Psoas muscle (tissue), 8 donors: ENCODE data around the gene TREML2. TPM values are rescaled to one million over a fixed set of nuclear protein-coding genes. Genes with fewer than 3 reads are reported as not detected.
A peak's percentile ranks its signal among the peaks of the same experiment; 100 is the strongest.

Source experiments
- ATAC-seq, 4 donors: fragments of 200-7000 bp; cut with Tn5 transposase; one replicate each; pipeline ENCODE4 v1.9.1; 2020; ENCODE audit warnings: moderate library complexity in 3 of 4, mild to moderate bottlenecking in 2 of 4
- DNase-seq, 2 donors: peaks; one replicate each; pipeline ENCODE4 v3.0.0-alpha.2; 2020
- H3K27ac ChIP-seq: fragments of 200-600 bp; one replicate; pipeline ENCODE4 v1.8.0; 2022
- H3K27me3 ChIP-seq, 3 donors: fragments of 200-600 bp in 1 of 3; one replicate each; pipeline versions ENCODE4 v1.6.1 to v1.8.0; 2013 to 2022; ENCODE audit warnings: low read length in 2 of 3, mild to moderate bottlenecking in 2 of 3, moderate library complexity in 1 of 3; ENCODE audit not compliant: insufficient read depth in 3 of 3
- H3K36me3 ChIP-seq, 2 donors: fragments of 200-600 bp in 1 of 2; one replicate each; pipeline versions ENCODE4 v1.6.1 to v1.8.0; 2013 to 2022; ENCODE audit warnings: low read depth in 1 of 2, mild to moderate bottlenecking in 1 of 2, moderate library complexity in 1 of 2; ENCODE audit not compliant: insufficient read depth in 1 of 2
- H3K4me1 ChIP-seq: fragments of 200-600 bp; one replicate; pipeline ENCODE4 v1.8.0; 2022
- H3K4me3 ChIP-seq: fragments of 200-600 bp; one replicate; pipeline ENCODE4 v1.8.0; 2022; ENCODE audit warnings: mild to moderate bottlenecking
- H3K9me3 ChIP-seq: fragments of 200-600 bp; one replicate; pipeline ENCODE4 v1.8.0; 2022
- CTCF ChIP-seq: fragments of 200-600 bp; IDR thresholded peaks from one replicate; pipeline ENCODE4 v1.8.0; 2022; ENCODE audit warnings: antibody characterized with exemption
- WGBS, 3 donors: extraction: QIAGEN DNeasy Blood & Tissue Kit; methylation state at CpG; one replicate each; pipeline versions ENCODE4 v1.1.6 to v1.1.7; 2013; 5-methylcytosine and 5-hydroxymethylcytosine counted together
- intact Hi-C, 2 donors: fragments of 100-400 bp; cut with DNase I; formaldehyde crosslinking; loops; one replicate each; pipeline versions ENCODE4 v1.11.0 to v1.14.2; 2022
- polyA plus RNA-seq, 3 donors: library from polyadenylated mRNA; stranded (reverse); fragments of 200-250 nt; gene quantifications; one replicate each; pipeline ENCODE4 v1.2.3, GENCODE V29; 2013
- total RNA-seq, 4 donors: library from RNA; stranded (reverse); fragmentation: NEBNext Ultra II Directional in 2 of 4; extraction: Animal tissue kit (Norgen Biotek cat#: 25700) in 2 of 4; gene quantifications; one replicate each; pipeline versions ENCODE4 v1.2.1 to v1.2.4, GENCODE V29; 2021 to 2023
- donor health status: healthy with polysubstance abuse.
- donor health status: DM: no; HTN: no; CAD: no; lungs with moderate emphysema.
- donor health status: Bipolar disorder and iron deficiency.
- donor health status: healthy.
- donor health status: DM: yes; HTN: yes; CAD: no.
- donor health status: DM: no; HTN: no; CAD: no.
- donor health status: DM: no; HTN: no; CAD: no.
- donor health status: DM: yes; HTN: yes; CAD: no.

Gene TREML2
- total and polyA plus RNA-seq, 7 donors, result 0.01 to 0.20 (median 0.08) TPM; not detected in 2

DNA sequence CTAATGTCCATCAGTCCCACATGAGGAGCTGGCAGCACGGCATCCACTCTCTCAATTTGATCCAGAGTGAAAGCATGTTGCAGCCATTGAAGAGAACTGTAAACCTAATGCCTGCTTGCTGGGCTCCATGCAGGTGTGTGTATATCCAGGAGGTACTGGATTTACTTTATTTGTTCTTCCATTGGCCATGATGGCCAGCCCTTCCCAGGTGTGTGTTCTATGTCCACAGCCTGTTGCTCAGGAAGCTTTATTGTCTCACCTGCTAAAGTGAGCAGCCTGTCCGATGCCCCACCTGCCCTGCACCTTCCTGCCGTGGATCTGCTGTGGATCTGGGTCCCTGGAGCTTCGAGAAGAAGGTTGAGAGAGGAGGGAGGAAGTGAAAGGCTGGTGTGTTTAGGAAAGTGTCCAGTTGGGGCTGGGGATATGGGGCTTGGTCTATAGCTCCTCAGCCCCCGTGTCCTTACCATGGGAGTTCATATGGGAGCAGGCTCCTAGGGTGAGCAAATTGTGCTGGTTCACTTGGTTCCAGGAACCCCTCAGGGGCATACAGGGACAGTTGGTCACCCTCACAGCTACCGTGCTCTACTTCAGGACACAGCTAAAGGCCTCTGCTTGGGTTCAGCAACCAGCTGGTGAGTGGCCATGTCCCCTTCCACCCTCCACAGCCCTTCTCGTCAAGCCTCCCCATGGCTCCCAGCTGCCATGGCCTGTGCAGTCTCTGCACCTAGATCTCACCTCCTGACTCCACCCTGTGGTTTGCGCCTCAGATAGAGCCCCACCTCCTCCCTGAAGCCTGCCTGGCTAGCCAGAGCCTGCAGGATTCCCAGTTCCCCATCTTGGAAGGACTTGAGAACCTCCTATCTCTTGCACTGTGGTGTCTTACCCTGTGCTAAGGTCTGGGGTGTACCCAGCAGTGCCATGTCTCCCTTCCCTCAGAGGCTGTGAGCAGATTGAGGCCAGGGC, 12.7 kb downstream of the TREML2 start:
- H3K4me3 ChIP-seq, result no peak overlapping the region
- H3K4me1 ChIP-seq, result no peaks in the 10 kb centered on the region
- H3K9me3 ChIP-seq, result no peaks in the 10 kb centered on the region
- WGBS, 3 donors, result 79 to 86% (median 85%) methylated on average over 8 of the region's 8 CpGs
- H3K27ac ChIP-seq, result no peak overlapping the region
- H3K27me3 ChIP-seq, result peaks cover 0 to 6% (median 0%) of the 10 kb centered on the region in 3 donors
- ATAC-seq (no peak), DNase-seq (no peak)
- intact Hi-C loops, result no loop called here
- no peaks in the 10 kb centered on the region for H3K36me3 ChIP-seq
- no peak for TF ChIP-seq CTCF

GRCh38 chr6:41186031-41186562, 14.9 kb downstream of the TREML2 start:
- Histone ChIP-seq H3K27ac (no peak overlapping the region), H3K9me3 (no peaks in the 10 kb centered on the region), H3K36me3 (no peaks in the 10 kb centered on the region), H3K4me1 (no peaks in the 10 kb centered on the region), H3K27me3 (peaks cover 0 to 6% (median 0%) of the 10 kb centered on the region in 3 donors), H3K4me3 (no peak overlapping the region)
- intact Hi-C loops, result no loop called here
- no peak for ATAC-seq
- no peak for DNase-seq
- 46 to 72% (median 63%) methylated on average over 10 of the region's 10 CpGs for WGBS, 3 donors
- no peak for TF ChIP-seq CTCF

DNA sequence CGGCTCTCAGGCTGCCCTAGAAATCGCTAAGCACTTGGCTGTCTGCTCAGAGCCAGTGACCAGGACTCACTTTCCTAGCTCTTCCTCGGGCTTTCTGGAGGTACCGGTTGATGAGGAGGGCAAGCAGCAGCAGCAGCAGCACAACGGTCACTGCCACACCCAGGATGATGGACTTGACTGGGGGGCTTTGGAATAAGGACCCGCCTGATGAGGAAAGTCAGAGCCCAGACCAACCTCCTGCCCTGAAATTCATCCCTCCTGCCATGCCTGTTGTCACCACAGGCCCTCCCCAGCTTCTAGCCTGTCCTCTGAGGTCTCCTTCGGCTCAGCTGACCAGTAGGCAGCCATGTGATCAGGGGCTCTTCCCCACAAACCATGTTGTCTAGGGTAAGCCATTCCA, 16.2 kb downstream of the TREML2 start:
- DNase-seq, result no peak
- intact Hi-C loops, result no loop called here
- Histone ChIP-seq H3K27ac (no peak overlapping the region), H3K36me3 (no peaks in the 10 kb centered on the region), H3K4me3 (no peak overlapping the region), H3K27me3 (peaks cover 0 to 4% (median 0%) of the 10 kb centered on the region in 3 donors), H3K4me1 (no peaks in the 10 kb centered on the region), H3K9me3 (no peaks in the 10 kb centered on the region)
- no peak for TF ChIP-seq CTCF
- 78 to 82% (median 80%) methylated on average over 7 of the region's 7 CpGs for WGBS, 3 donors
- no peak for ATAC-seq

GRCh38 chr6:41182069-41183034, 18.6 kb downstream of the TREML2 start:
- H3K9me3 ChIP-seq, result no peaks in the 10 kb centered on the region
- intact Hi-C loops, result no loop called here
- 73 to 80% (median 73%) methylated on average over 4 of the region's 4 CpGs for WGBS, 3 donors

More at GRCh38 chr6:41182069-41183034, 18.6 kb downstream of the TREML2 start:
- TF ChIP-seq CTCF, result peak; percentile 43
- H3K27me3 ChIP-seq, result no peaks in the 10 kb centered on the region
- H3K4me1 ChIP-seq, result no peaks in the 10 kb centered on the region
- no peak overlapping the region for H3K4me3 ChIP-seq
- H3K36me3 ChIP-seq, result no peaks in the 10 kb centered on the region
- DNase-seq (no peak), ATAC-seq (peak; percentile 32 to 67 (median 58))
- H3K27ac ChIP-seq, result no peak overlapping the region
